Stomach (tissue), 4 donors: Measurements from ENCODE around the gene PLP1.

ENCODE experiments used
- EP300 ChIP-seq: sonication (generic); formaldehyde crosslinking; IDR thresholded peaks from one replicate; pipeline ENCODE4 v1.6.1; 2017; ENCODE audit warnings: antibody characterized with exemption
- POLR2A ChIP-seq, 4 donors: fragments of 450-650 bp; IDR thresholded peaks; one replicate each; pipeline ENCODE4 v1.6.1; 2016; ENCODE audit warnings: antibody characterized with exemption in 4 of 4, control low read depth in 2 of 4, mild to moderate bottlenecking in 1 of 4, moderate library complexity in 1 of 4
- POLR2AphosphoS5 ChIP-seq, 3 donors: sonication (generic); formaldehyde crosslinking; IDR thresholded peaks; one replicate each; pipeline ENCODE4 v1.6.1; 2016; ENCODE audit warnings: antibody characterized with exemption in 3 of 3
- TF ChIP-seq, protein P1 (sequence below), 7 experiments: fragments of 450-650 bp in 4 of 7; fragments of 200-600 bp in 3 of 7; sonication (generic) in 3 of 7; IDR thresholded peaks; one replicate each; pipeline ENCODE4 v1.5.1; 2016 to 2019; ENCODE audit warnings: antibody characterized with exemption in 7 of 7, control low read depth in 2 of 7, mild to moderate bottlenecking in 1 of 7

DNA sequence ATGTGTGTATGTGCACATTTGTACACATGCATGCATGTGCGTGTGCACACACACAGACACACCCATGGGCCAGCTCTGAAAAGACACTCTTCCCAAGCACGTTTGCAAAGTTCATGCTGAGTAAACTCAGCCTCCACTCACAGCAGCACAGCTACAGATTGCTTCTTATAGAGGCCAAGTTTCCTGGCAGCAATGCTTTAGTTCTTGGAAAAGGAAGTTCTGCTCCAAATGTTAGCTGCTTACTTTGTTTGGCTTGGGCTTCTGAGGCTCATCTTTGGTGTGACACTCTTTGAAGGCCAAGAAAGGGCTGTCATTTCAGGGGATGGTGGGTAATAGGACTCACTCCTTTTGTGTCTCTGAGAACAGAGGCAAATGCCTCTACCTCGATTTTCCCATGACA lies 6.6 kb downstream of the PLP1 start:
- TF ChIP-seq POLR2A (IDR thresholded peaks at IDR 0.05) = no peak
- TF ChIP-seq, protein P1, sequence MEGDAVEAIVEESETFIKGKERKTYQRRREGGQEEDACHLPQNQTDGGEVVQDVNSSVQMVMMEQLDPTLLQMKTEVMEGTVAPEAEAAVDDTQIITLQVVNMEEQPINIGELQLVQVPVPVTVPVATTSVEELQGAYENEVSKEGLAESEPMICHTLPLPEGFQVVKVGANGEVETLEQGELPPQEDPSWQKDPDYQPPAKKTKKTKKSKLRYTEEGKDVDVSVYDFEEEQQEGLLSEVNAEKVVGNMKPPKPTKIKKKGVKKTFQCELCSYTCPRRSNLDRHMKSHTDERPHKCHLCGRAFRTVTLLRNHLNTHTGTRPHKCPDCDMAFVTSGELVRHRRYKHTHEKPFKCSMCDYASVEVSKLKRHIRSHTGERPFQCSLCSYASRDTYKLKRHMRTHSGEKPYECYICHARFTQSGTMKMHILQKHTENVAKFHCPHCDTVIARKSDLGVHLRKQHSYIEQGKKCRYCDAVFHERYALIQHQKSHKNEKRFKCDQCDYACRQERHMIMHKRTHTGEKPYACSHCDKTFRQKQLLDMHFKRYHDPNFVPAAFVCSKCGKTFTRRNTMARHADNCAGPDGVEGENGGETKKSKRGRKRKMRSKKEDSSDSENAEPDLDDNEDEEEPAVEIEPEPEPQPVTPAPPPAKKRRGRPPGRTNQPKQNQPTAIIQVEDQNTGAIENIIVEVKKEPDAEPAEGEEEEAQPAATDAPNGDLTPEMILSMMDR (IDR thresholded peaks at IDR 0.05) = no peak
- no peak for TF ChIP-seq POLR2AphosphoS5 (IDR thresholded peaks at IDR 0.05)
- no peak for TF ChIP-seq EP300
